Ovary (tissue), 3 donors: ENCODE results near the gene CMTM1.

Experiments
- CTCF ChIP-seq, 3 donors: fragments of 450-650 bp in 2 of 3; fragments of 200-600 bp in 1 of 3; IDR thresholded peaks; one replicate each; pipeline versions ENCODE4 v1.5.1 to v1.8.0; 2016 to 2022; ENCODE audit warnings: antibody characterized with exemption in 3 of 3, mild to moderate bottlenecking in 1 of 3
- EP300 ChIP-seq: sonication (generic); formaldehyde crosslinking; IDR thresholded peaks from one replicate; pipeline ENCODE4 v1.6.1; 2017; ENCODE audit warnings: antibody characterized with exemption
- POLR2A ChIP-seq: fragments of 450-650 bp; IDR thresholded peaks from one replicate; pipeline ENCODE4 v1.6.1; 2017; ENCODE audit warnings: antibody characterized with exemption, mild to moderate bottlenecking, moderate library complexity
- donor health status: DM: no; HTN: no; CAD: no.

DNA sequence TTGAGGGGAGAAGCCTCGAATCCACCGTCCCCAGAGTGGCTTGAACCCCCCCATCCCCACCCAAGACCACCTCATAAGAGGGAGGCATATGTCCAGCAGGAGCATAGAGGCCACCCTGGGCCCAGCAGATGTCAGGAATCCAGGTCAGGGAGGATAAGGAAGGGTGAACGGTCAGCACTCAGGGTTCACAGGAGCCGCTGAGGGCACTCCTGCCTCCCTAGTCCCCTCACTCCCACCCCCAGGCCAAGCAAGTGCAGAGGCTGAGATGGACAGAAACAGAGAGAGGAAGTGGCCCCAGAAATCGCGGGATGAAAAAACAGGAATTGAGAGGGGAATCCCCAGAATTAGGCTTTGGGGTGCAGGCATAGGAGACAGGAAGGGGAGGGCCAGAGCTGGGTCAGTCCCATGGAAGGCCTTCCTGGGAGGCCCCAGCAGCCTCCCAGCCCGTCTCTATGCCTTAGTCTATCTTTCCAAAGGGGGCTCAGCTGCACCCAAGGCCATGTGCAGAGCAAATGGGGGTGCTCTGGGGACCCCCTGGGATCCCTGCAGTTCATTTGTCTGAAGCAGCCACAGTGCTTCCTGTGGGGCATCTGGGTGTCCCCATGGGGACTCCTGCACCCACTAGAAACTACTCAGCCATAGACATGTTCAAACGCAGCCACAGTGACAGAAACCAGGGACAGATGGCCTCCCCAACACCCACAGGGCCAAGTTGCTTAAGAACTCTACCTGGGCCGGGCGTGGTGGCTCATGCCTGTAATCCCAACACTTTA, 39.9 kb downstream of the CMTM1 start:
- no peak for TF ChIP-seq CTCF (IDR thresholded peaks at IDR 0.05)
- no peak for TF ChIP-seq POLR2A
- no peak for TF ChIP-seq EP300
